ENCODE results near the gene CDC42SE2.

Gene CDC42SE2

GRCh38 chr5:131242728-131243255, 21.1 kb upstream of the CDC42SE2 start:
- Histone ChIP-seq H3K23ac (ENCODE audit: low read depth, low read length, poor library complexity) (no peak overlapping the region), H2BK12ac (ENCODE audit: low read length) (no peak overlapping the region), H2BK15ac (ENCODE audit: low read length) (no peak overlapping the region), H2BK5ac (ENCODE audit: low read length) (no peak overlapping the region), H3K36me3 (replicated peaks in 1 of 2; ENCODE audit: control insufficient read depth in 2 of 2, insufficient read depth in 2 of 2, low read length in 2 of 2) (no peaks in the 10 kb centered on the region), H3K18ac (ENCODE audit: low read length) (no peak overlapping the region), H3K4me3 (ENCODE audit: low read length in 2 of 2) (no peak overlapping the region), H3K27ac (replicated peaks; ENCODE audit: low read length) (no peak overlapping the region), H4K8ac (ENCODE audit: low read depth, low read length) (no peak overlapping the region), H3K9ac (ENCODE audit: low read depth, low read length, poor library complexity) (no peak overlapping the region), H3K4ac (ENCODE audit: low read length) (no peak overlapping the region), H2AFZ (ENCODE audit: low read length) (no peak overlapping the region), H2BK120ac (ENCODE audit: low read depth, low read length) (no peak overlapping the region), H3K4me1 (ENCODE audit: control insufficient read depth in 2 of 2, insufficient read depth in 1 of 2, low read depth in 1 of 2, low read length in 2 of 2) (no peaks in the 10 kb centered on the region), H2AK5ac (ENCODE audit: low read depth, low read length) (no peak overlapping the region), H3K14ac (ENCODE audit: low read length) (no peak overlapping the region), H4K91ac (ENCODE audit: low read depth, low read length, poor library complexity) (no peak overlapping the region), H3K9me3 (replicated peaks in 1 of 2; ENCODE audit: control insufficient read depth in 2 of 2, insufficient read depth in 1 of 2, low read depth in 1 of 2, low read length in 2 of 2) (no peaks in the 10 kb centered on the region), H3K27me3 (ENCODE audit: control insufficient read depth in 3 of 3, insufficient read depth in 3 of 3, low read depth in 1 of 3, low read length in 3 of 3) (no peaks in the 10 kb centered on the region), H3K79me1 (ENCODE audit: low read depth, low read length) (no peaks in the 10 kb centered on the region), H3K4me2 (ENCODE audit: insufficient read depth, low read length, poor library complexity, severe bottlenecking) (no peak overlapping the region)
- no peak for DNase-seq (ENCODE audit: low spot score)

GRCh38 chr5:131245312-131245711, 18.5 kb upstream of the CDC42SE2 start:
- no peak for DNase-seq (ENCODE audit: low spot score)
- H3K4me1 ChIP-seq (ENCODE audit: control insufficient read depth in 2 of 2, insufficient read depth in 1 of 2, low read depth in 1 of 2, low read length in 2 of 2) = no peaks in the 10 kb centered on the region
- H3K4me3 ChIP-seq (ENCODE audit: low read length in 2 of 2) = no peak overlapping the region
- no peaks in the 10 kb centered on the region for H3K27me3 ChIP-seq (ENCODE audit: control insufficient read depth in 3 of 3, insufficient read depth in 3 of 3, low read depth in 1 of 3, low read length in 3 of 3)
- no peak overlapping the region for H2BK120ac ChIP-seq (ENCODE audit: low read depth, low read length)
- H2BK12ac ChIP-seq (ENCODE audit: low read length) = no peak overlapping the region
- no peak overlapping the region for H4K8ac ChIP-seq (ENCODE audit: low read depth, low read length)
- H2AFZ ChIP-seq (ENCODE audit: low read length) = no peak overlapping the region
- H3K4ac ChIP-seq (ENCODE audit: low read length) = no peak overlapping the region
- H2BK5ac ChIP-seq (ENCODE audit: low read length) = no peak overlapping the region
- no peaks in the 10 kb centered on the region for H3K79me1 ChIP-seq (ENCODE audit: low read depth, low read length)
- no peak overlapping the region for H3K18ac ChIP-seq (ENCODE audit: low read length)
- H3K14ac ChIP-seq (ENCODE audit: low read length) = no peak overlapping the region
- H3K36me3 ChIP-seq (replicated peaks in 1 of 2; ENCODE audit: control insufficient read depth in 2 of 2, insufficient read depth in 2 of 2, low read length in 2 of 2) = no peaks in the 10 kb centered on the region
- H3K23ac ChIP-seq (ENCODE audit: low read depth, low read length, poor library complexity) = no peak overlapping the region
- H3K9me3 ChIP-seq (replicated peaks in 1 of 2; ENCODE audit: control insufficient read depth in 2 of 2, insufficient read depth in 1 of 2, low read depth in 1 of 2, low read length in 2 of 2) = no peaks in the 10 kb centered on the region
- H4K91ac ChIP-seq (ENCODE audit: low read depth, low read length, poor library complexity) = no peak overlapping the region
- H3K9ac ChIP-seq (ENCODE audit: low read depth, low read length, poor library complexity) = no peak overlapping the region
- no peak overlapping the region for H2AK5ac ChIP-seq (ENCODE audit: low read depth, low read length)
- H3K27ac ChIP-seq (replicated peaks; ENCODE audit: low read length) = no peak overlapping the region
- H3K4me2 ChIP-seq (ENCODE audit: insufficient read depth, low read length, poor library complexity, severe bottlenecking) = no peak overlapping the region
- H2BK15ac ChIP-seq (ENCODE audit: low read length) = no peak overlapping the region

GRCh38 chr5:131245948-131246347, 17.9 kb upstream of the CDC42SE2 start:
- Histone ChIP-seq H3K27me3 (ENCODE audit: control insufficient read depth in 3 of 3, insufficient read depth in 3 of 3, low read depth in 1 of 3, low read length in 3 of 3) (no peaks in the 10 kb centered on the region), H3K18ac (ENCODE audit: low read length) (no peak overlapping the region), H2BK120ac (ENCODE audit: low read depth, low read length) (no peak overlapping the region), H2BK5ac (ENCODE audit: low read length) (no peak overlapping the region), H3K79me1 (ENCODE audit: low read depth, low read length) (no peaks in the 10 kb centered on the region), H3K23ac (ENCODE audit: low read depth, low read length, poor library complexity) (no peak overlapping the region), H3K36me3 (replicated peaks in 1 of 2; ENCODE audit: control insufficient read depth in 2 of 2, insufficient read depth in 2 of 2, low read length in 2 of 2) (no peaks in the 10 kb centered on the region), H3K4me3 (ENCODE audit: low read length in 2 of 2) (no peak overlapping the region), H3K9me3 (replicated peaks in 1 of 2; ENCODE audit: control insufficient read depth in 2 of 2, insufficient read depth in 1 of 2, low read depth in 1 of 2, low read length in 2 of 2) (no peaks in the 10 kb centered on the region), H4K91ac (ENCODE audit: low read depth, low read length, poor library complexity) (no peak overlapping the region), H2AFZ (ENCODE audit: low read length) (no peak overlapping the region), H2AK5ac (ENCODE audit: low read depth, low read length) (no peak overlapping the region), H4K8ac (ENCODE audit: low read depth, low read length) (no peak overlapping the region), H3K4me2 (ENCODE audit: insufficient read depth, low read length, poor library complexity, severe bottlenecking) (no peak overlapping the region), H2BK15ac (ENCODE audit: low read length) (no peak overlapping the region), H3K4me1 (ENCODE audit: control insufficient read depth in 2 of 2, insufficient read depth in 1 of 2, low read depth in 1 of 2, low read length in 2 of 2) (no peaks in the 10 kb centered on the region), H2BK12ac (ENCODE audit: low read length) (no peak overlapping the region), H3K14ac (ENCODE audit: low read length) (no peak overlapping the region), H3K4ac (ENCODE audit: low read length) (no peak overlapping the region), H3K9ac (ENCODE audit: low read depth, low read length, poor library complexity) (no peak overlapping the region), H3K27ac (replicated peaks; ENCODE audit: low read length) (no peak overlapping the region)
- no peak for DNase-seq (ENCODE audit: low spot score)
- no CpG with 5 or more reads among the region's 2 CpGs for WGBS, 2 donors (ENCODE audit: extremely low coverage in 2 of 2, insufficient read length in 2 of 2, insufficient replicate concordance in 1 of 2)

GRCh38 chr5:131246504-131246903, 17.3 kb upstream of the CDC42SE2 start:
- Histone ChIP-seq H4K8ac (ENCODE audit: low read depth, low read length) (no peak overlapping the region), H3K9ac (ENCODE audit: low read depth, low read length, poor library complexity) (no peak overlapping the region), H3K4me3 (ENCODE audit: low read length in 2 of 2) (no peak overlapping the region), H4K91ac (ENCODE audit: low read depth, low read length, poor library complexity) (no peak overlapping the region), H3K4me2 (ENCODE audit: insufficient read depth, low read length, poor library complexity, severe bottlenecking) (no peak overlapping the region), H3K36me3 (replicated peaks in 1 of 2; ENCODE audit: control insufficient read depth in 2 of 2, insufficient read depth in 2 of 2, low read length in 2 of 2) (no peaks in the 10 kb centered on the region), H2BK12ac (ENCODE audit: low read length) (no peak overlapping the region), H3K23ac (ENCODE audit: low read depth, low read length, poor library complexity) (no peak overlapping the region), H2BK120ac (ENCODE audit: low read depth, low read length) (no peak overlapping the region), H3K18ac (ENCODE audit: low read length) (no peak overlapping the region), H2AK5ac (ENCODE audit: low read depth, low read length) (no peak overlapping the region), H3K9me3 (replicated peaks in 1 of 2; ENCODE audit: control insufficient read depth in 2 of 2, insufficient read depth in 1 of 2, low read depth in 1 of 2, low read length in 2 of 2) (no peaks in the 10 kb centered on the region), H3K79me1 (ENCODE audit: low read depth, low read length) (no peaks in the 10 kb centered on the region), H3K14ac (ENCODE audit: low read length) (no peak overlapping the region), H3K4ac (ENCODE audit: low read length) (no peak overlapping the region), H2AFZ (ENCODE audit: low read length) (no peak overlapping the region), H2BK15ac (ENCODE audit: low read length) (no peak overlapping the region), H3K4me1 (ENCODE audit: control insufficient read depth in 2 of 2, insufficient read depth in 1 of 2, low read depth in 1 of 2, low read length in 2 of 2) (no peaks in the 10 kb centered on the region), H3K27ac (replicated peaks; ENCODE audit: low read length) (no peak overlapping the region), H2BK5ac (ENCODE audit: low read length) (no peak overlapping the region), H3K27me3 (ENCODE audit: control insufficient read depth in 3 of 3, insufficient read depth in 3 of 3, low read depth in 1 of 3, low read length in 3 of 3) (no peaks in the 10 kb centered on the region)
- no CpG with 5 or more reads among the region's 4 CpGs for WGBS, 2 donors (ENCODE audit: extremely low coverage in 2 of 2, insufficient read length in 2 of 2, insufficient replicate concordance in 1 of 2)
- no peak for DNase-seq (ENCODE audit: low spot score)
